ENCODE data around the gene TOLLIP.

The TOLLIP gene

DNA sequence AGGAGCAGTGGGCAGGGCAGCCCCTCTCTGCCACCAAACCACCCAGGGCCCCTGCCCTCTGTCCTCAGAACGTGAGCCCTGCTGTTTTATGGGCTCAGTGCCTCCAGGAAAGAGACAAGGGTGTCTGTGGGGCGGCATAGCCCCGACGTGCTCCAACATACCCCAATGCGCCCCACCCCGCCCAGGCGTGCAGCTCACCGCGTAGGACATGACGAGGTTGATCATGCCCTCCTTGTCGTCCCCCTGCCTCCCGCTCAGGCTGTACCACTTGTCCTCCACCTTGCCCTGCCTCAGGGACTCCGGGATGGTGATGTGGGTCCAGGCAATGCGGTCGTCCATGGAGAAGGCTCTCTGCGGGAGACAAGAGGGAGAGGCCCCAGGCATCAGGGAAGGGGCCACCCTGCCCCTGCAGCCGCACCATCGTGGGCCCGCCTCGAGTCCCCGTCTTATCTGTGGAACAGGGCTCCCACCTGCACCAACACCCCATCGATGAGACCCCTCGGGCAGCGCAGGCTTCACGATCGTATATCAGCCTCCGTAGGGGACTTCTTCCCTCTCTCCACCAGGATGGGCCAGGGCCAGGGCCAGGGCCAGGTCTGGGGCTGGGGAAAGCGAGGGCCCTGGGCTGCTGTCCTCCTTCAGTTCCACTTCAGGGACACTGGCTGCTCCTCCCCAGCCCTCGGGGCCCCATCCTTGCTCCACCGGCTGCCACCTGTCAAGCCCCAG, 20.8 kb downstream of the TOLLIP start:
- TF ChIP-seq, protein P1, sequence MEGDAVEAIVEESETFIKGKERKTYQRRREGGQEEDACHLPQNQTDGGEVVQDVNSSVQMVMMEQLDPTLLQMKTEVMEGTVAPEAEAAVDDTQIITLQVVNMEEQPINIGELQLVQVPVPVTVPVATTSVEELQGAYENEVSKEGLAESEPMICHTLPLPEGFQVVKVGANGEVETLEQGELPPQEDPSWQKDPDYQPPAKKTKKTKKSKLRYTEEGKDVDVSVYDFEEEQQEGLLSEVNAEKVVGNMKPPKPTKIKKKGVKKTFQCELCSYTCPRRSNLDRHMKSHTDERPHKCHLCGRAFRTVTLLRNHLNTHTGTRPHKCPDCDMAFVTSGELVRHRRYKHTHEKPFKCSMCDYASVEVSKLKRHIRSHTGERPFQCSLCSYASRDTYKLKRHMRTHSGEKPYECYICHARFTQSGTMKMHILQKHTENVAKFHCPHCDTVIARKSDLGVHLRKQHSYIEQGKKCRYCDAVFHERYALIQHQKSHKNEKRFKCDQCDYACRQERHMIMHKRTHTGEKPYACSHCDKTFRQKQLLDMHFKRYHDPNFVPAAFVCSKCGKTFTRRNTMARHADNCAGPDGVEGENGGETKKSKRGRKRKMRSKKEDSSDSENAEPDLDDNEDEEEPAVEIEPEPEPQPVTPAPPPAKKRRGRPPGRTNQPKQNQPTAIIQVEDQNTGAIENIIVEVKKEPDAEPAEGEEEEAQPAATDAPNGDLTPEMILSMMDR (IDR thresholded peaks at IDR 0.05; ENCODE audit: insufficient read depth, low read depth, low read length, missing control alignments): no peak
- DNase-seq (ENCODE audit: low read depth): no peak
- H3K4me3 ChIP-seq (ENCODE audit: low read depth, low read length): no peak overlapping the region

DNA sequence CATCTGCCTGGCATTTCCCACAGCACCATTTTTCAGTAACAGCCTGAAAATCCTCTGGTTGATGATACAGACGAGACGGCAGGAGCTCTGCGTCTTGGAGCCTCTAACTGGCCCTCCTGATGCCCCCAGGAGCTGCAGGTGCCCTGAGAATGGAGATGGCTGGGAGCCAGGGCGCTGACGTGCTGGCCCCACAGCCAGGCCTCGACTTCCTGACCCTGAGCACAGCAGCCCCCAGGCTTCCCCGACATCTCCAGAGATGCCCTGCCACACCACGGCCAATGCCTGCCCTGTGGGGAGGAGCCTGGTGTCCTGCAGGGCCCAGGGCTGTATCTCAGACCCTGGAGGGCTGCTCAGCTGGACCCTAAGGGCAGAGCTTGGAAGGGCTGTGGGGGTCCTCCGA, 21.5 kb downstream of the TOLLIP start:
- TF ChIP-seq, protein P1 (IDR thresholded peaks at IDR 0.05; ENCODE audit: insufficient read depth, low read depth, low read length, missing control alignments): no peak
- no peak overlapping the region for H3K4me3 ChIP-seq (ENCODE audit: low read depth, low read length)
- no peak for DNase-seq (ENCODE audit: low read depth)

DNA sequence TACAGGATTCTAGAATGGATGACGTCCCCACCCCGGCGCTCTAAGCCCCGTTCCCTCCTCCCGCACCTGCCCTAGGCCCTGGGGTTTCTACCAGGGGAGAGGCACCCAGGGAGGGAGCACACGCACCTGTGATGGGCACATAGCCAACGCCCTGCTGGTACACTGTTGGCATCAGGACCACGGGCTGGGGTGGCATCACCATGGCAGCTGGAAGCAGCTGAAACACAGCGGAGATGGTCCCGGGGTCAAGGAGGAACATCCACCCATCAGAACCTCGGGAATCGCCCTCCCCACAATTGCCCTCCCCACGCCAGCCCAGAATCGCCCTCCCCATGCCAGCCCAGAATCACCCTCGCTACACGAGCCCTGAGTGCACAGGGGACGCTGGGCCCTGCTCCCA, 23.6 kb downstream of the TOLLIP start:
- TF ChIP-seq, protein P1 (IDR thresholded peaks at IDR 0.05; ENCODE audit: insufficient read depth, low read depth, low read length, missing control alignments): no peak
- no peak overlapping the region for H3K4me3 ChIP-seq (ENCODE audit: low read depth, low read length)
- DNase-seq (ENCODE audit: low read depth): no peak

- DNase-seq (ENCODE audit: low read depth): no peak
- H3K4me3 ChIP-seq (ENCODE audit: low read depth, low read length): no peak overlapping the region
- TF ChIP-seq, protein P1 (IDR thresholded peaks at IDR 0.05; ENCODE audit: insufficient read depth, low read depth, low read length, missing control alignments): no peak
These were observed 24.1 kb downstream of the TOLLIP start for GRCh38 chr11:1285316-1285744.

DNA sequence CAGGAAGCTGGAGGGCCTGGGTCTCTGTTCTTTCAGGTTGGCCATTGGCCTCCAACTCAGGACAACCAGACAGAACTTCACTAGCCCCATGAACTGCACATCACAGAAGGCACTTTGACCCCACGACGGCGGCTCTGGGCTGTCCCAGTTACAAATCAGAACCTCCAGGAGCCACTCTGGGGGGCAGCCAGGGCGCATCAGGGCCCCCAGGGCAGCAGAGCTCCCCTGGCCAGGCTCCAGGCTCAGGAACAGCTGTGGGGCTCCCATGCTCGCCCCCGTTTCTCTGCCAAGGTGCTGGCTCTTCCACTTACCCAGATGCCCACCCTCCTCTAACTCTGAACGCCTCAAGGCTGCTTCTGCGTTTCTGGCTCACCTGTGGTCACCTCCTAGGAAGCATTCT, 25.5 kb downstream of the TOLLIP start:
- TF ChIP-seq, protein P1 (IDR thresholded peaks at IDR 0.05; ENCODE audit: insufficient read depth, low read depth, low read length, missing control alignments): no peak

DNA sequence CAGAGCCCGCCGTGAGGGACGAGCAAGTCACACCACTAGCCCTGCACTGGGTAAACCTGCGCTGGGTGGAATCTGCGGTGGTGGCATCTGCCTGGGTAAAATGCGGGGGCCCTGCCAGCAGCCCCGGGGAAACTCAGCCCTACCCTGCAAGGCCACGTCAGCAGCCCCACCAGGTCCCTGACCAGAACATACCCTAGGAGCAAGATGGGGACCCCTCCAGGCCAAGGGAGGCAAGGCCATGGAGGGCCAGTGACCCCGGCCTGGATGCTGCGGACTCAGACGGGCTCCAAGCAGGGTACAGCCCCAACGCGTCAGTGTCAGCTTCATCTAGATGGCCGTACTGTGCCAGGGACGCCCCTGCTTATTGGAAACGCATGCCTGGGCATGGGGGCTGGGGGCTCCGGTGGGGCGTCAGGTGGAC, 26.3 kb downstream of the TOLLIP start:
- DNase-seq (ENCODE audit: low read depth): no peak
- TF ChIP-seq, protein P1 (IDR thresholded peaks at IDR 0.05; ENCODE audit: insufficient read depth, low read depth, low read length, missing control alignments): no peak
- H3K4me3 ChIP-seq (ENCODE audit: low read depth, low read length): no peak overlapping the region

More for the DNA sequence above, 25.5 kb downstream of the TOLLIP start:
- DNase-seq (ENCODE audit: low read depth): no peak
- no peak overlapping the region for H3K4me3 ChIP-seq (ENCODE audit: low read depth, low read length)

GRCh38 chr11:1281974-1282365, 27.5 kb downstream of the TOLLIP start:
- no peak overlapping the region for H3K4me3 ChIP-seq (ENCODE audit: low read depth, low read length)
- DNase-seq (ENCODE audit: low read depth): no peak
- TF ChIP-seq, protein P1 (IDR thresholded peaks at IDR 0.05; ENCODE audit: insufficient read depth, low read depth, low read length, missing control alignments): no peak
